Amniotic stem cell (primary cell): ENCODE results near the gene ADD1.
"Not testable (repeated sequence)": the region's sequence is repeated elsewhere in the genome, so short reads cannot be mapped to it uniquely, and the experiment has no call there.

Source experiments
- DNase-seq: peaks from one replicate; lab custom pipeline; 2025; lab: John Stamatoyannopoulos, UW

The ADD1 gene

DNA sequence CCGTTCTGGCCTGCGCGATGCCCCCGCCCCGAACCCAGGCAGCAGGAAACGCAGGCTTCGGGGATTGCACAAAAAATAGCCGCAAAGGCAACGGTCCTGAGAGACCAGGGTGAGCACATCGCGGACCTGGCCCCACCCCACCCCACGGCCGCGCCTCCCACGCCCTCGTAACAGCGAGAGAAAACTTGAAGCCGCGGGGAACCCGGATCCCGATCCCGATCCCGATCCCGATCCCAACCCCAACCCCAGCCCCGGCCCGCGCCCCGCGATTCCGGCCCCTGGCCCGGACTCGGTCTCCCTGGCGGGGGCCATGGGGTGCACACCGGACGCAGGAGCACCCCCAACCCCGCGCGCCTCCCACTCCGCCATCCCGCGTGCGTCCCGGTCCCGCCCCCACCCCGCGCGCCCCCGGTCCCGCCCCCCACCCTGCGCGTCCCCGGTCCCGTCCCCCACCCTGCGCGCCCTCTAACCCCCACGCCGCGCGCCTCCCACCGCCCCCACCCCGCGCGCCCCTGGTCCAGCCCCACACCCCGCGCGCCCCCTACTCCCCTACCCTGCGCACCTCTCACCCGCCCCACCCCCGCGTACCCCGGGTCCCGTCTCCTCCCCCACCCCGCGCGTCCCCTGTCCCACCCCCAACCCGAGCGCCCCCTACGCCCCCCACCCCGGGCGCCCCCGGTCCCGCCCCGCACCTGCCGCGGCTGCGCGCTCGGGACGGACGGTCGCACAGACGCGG lies 90.6 kb downstream of the ADD1 start:
- DNase-seq = no peak

DNA sequence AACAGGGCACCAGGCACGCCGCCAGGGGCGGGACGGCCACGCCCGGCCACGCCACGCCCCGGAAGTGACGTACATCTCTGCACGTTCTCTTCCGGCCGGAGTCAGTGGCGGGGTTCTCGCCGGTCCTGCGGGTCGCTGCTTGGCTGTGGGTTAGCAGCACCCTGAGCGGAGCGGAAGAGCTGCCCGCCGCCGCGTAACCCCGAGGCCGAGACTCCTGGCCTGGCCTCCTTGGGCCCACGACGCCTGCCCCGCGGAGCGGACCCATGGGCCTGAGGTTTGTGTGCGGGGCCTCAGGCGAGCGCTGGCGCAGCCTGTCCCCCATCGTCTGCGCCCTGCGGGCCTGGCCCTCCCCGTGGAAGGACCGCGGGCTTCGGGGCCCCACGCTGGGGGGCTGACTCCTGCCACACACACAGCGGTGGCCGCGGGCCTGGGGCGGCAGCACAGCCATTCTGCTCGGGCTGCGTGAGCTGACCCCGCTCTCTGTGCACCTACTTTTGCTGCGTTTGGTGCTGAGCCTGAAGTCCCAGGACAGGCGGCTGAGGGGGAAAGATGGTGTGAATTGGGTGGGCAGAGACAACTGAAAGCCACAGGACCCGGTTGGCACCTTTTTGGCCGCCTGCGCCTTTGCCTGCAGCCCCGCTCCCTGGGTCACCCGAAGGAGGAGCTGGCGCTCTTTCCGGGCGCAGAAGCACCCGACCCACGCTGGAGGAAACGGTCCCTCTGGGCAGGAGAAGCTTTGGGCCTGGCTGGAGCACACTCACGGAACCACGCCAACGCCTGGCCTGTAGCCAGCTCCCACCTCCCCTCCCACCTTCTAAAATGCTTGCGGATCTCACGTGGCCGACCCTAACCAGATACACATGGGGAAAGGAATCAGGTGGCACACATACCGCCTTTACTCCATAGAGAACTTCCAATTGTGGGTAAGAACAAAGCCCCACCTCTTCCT lies 91.4 kb downstream of the ADD1 start:
- DNase-seq = peak; percentile 81

DNA sequence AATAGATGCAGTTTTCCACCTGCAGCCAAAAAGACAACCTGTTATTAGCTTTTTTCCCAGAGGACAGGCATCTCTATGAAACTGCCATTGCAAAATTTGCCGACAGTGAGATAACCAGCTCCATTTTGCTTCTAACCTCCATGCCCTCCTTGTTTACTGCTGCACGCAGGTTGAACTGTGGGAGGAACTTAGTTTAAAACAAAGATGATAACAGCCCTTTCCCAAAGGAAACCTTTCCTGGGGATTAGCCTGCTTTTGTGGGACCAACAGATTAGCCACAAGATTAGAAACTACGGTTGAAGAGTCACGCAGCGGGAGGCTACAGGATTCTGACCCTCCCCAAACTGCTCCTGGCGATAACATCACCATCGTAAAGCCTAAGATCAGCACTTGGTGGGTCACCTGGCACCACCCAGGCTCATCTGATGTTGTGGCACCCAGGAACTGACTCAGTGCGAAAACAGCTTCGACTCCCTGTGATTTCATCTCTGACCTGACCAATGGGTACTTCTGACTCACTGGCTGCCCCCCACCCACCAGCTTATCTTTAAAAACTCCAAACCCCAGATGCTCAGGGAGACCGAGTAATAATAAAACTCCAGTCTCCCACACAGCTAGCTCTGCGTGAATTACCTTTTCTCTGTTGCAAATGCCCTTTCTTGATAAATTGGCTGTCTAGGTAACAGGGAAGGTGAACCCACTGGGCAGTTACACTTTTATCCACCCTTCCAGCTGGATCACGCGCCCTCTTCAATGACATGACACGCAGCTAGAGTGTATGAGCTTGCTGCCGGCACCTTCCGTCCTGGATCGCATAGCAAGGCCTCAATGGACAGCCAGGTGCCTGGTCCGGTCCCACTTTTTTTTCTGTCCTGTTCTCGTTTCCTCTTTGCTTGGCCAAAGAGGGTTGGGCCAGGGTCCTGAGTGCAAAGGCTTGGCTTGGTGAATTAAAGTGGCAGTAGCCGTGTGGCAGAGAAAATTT lies 92.4 kb downstream of the ADD1 start:
- DNase-seq = no peak

DNA sequence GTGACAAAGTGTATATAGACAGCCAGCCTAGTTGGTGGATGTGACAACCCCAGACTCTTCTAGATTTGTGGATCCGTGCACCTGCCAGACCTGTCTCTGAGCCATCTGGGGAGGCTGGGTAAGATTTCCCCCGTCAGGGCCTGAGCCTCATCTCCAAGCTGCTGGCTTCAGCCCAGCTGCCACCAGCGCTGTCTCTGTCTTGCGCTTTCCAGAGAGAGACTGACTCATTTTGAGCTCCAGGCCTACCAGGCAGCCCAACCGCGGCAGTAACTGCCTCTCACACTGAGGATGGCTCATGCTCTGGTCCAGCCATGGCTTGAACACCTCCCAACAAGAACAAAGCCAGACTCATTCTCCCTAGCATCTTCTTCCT lies 93.1 kb downstream of the ADD1 start:
- no peak for DNase-seq

DNA sequence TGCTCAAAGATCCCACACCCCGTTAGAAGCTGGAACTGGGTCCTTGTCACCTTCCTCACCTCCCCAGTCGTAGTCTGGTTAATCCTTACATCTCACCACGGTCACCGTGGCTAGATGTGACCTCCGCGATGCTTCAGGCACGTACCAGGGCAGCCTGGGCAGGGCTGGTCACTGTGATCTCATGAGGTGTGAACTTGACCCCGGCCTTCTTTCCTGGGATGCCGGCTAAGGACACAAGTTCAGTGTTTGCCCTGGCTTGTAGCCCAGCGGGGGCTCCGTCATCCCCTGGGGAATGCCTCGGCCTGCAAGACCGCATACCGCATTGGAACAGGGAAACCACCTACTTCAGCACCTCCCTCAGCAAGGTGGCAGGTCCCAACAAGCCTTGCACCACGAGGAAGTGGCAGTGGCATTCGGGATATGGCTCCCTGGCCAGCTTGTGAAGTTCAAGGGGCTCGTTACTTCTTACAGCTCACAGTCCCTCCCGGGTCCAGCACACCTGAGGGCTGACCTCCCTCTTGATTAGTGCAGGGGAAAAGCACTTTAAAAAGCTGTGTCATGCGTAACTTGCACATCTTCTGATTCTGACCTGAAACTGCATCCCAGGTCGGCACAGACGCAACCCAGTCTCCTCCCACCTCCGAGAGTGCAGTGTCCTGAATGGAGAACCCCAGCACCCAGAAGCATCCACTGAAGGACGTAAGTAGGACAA lies 93.7 kb downstream of the ADD1 start:
- no peak for DNase-seq

DNA sequence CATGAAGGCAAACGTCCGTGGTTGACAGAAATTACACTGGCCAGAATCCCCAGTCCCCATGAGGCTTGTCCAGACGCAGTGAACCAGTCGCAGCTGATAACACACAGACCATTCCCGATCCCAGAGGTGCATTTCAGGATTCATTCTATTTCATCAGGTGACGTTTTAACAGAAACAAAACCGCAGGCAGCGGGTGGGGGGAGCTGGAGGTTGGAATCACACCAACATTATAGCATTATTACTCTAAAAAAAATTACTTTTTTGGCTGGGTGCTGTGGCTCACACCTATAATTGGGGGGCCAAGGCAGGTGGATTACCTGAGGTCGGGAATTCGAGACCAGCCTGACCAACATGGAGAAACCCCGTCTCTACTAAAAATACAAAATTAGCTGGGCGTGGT lies 94.3 kb downstream of the ADD1 start:
- DNase-seq = no peak

DNA sequence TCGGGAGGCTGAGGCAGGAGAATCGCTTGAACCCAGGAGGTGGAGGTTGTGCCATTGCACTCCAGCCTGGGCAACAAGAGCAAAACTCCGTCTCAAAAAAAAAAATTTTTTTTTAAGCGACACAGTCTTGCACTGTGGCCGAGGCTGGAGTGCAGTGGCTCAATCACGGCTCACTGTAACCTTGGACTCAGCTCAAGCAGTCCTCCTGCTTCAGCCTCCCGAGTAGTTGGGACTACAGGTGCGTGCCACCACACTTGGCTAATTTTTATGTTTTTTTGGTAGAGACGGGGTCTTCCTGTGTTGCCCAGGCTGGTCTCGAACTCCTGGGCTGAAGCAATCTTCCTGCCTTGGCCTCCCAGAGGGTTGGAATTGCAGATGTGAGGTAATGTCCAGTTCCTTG lies 94.8 kb downstream of the ADD1 start:
- not testable (repeated sequence) for DNase-seq

DNA sequence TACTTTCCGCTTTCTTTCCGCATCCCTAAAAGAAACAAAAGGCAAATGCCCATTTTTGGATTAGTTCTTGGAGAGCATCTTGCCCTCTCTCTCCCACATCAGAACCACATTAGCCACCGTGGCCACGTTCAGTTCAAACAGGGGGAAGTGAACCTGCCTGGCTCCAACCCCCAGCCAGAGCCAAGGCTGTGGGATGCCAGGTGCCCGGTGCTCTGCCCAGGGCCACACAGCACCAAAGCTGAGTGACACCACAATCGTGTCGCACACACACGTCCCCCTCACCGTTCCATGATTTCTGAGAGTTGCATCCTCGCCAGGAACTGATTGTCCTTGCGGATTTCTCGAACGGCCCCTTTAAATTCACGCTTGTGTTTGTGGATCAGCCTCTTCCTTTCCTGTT lies 95.3 kb downstream of the ADD1 start:
- DNase-seq = no peak

DNA sequence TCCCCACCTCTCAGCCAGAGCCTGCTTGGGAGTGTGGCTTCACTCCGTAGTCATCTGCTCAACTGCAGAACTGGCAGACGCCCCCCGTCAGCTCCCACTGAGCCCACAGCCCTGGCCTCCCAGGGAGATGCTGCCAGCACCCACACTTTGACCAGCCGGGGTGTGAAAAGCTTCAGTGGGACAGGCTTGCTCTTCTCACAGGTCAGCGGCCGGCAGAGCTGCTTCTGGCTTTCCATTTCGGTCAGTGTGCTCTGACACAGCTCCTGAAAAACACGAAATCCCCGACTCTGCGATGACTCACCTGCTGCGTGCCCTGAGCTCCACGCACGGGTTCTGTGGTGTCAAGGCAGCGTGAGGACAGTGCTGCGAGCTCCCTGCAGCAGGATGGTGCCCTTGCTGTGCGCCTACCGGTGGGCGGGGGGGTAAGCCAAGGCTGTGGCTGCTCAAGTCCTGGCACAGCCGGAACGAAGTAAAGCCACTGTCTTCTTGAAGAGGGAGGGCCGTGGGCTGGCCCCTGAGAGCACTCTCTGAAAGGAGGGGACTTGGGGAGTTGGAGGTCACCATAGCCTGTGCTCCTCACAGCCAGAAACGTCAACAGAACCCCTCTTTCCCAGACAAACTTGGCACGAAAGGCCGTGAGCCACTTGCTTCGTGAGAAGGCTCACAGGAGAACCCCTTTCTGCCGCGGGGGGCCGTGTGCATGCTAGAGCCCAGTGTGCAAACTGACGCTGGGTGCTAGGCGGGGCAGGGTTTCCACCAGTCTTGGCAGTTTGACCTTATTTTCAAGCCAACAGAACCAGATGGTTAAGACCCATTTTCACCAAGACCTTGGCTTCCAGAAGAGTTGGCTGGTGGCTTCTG lies 96.0 kb downstream of the ADD1 start:
- no peak for DNase-seq

DNA sequence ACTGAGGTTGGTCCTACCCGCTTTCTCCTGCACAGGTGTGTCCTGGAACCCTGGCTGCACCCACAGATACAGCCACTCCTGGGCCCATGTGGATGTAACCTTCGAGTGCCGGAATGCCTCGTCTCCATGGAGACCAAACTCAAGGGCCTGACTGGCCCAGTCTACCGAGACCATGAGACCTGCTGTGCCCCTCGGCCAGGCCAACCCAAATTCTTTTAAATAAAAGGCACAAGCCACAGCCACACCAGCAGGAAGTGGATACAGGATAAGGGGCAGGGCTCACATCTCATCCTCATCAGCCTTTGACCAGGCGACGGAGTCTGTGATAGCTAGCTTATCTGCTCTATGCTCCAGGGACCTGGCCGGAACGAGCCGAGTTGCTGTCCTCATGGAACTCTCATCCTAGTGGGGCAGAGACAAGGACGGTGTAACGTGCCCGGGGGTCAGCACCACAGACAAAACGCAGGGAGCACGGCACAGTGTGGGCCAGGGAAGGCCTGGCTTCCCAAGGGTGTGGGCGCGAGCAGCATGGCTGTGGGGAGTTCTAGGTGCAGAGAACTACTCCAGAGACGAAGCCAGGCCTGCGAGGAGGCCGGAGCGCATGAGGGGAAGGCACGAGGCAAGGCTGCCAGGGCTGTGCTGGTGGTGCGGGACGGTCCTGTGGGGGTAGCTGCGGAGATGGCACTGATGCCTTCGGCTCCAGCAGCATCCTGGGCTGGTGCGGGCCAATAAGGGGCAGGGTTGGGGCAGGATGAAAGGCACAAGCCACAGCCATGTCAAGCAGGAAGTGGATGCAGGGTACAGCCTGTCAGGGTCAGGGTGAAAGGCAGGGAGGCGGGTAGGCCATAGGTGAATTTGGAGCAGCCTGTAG lies 96.9 kb downstream of the ADD1 start:
- no peak for DNase-seq

DNA sequence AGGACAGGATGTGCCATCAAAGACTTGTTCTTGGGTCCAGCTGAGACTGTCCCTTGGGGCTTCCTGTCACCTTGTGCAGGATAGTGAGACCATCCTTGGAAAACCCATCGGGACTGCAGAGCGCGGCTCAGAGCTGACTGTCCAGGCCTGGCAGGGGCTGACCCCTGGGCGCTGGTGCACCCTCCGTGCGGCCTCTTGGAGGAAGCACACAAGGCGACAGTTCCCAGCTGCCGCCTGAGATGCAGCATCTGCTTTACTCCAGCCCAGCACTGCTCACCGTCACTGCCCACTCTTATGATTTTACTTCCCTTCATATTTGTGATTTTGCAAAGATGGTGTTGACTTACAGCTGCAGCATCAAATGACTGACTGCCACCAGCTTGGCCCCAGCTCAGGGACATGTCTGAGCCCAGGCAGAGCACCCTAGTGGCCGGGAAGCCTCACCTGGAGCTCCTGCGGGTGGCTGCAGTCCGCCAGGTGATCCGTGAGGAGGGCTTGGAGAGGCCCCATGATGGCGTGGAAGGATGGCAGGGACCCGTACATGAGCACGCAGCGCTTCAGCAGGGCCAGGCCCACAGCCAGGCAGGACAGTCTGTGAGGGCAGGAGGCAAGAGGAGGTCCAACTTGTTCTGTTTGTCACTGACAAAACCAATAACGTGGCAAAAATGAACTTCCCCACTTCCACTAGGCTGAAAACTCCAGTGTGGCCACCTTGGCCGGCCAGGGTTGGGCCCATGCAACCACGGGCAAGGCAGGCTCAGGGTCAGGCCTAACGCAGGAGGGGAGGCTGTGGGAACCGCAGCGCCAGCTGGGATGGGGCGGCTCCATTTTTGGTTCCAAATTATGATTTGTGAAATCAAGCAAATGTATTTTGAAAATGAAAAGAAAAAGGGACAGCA lies 97.7 kb downstream of the ADD1 start:
- DNase-seq = no peak

DNA sequence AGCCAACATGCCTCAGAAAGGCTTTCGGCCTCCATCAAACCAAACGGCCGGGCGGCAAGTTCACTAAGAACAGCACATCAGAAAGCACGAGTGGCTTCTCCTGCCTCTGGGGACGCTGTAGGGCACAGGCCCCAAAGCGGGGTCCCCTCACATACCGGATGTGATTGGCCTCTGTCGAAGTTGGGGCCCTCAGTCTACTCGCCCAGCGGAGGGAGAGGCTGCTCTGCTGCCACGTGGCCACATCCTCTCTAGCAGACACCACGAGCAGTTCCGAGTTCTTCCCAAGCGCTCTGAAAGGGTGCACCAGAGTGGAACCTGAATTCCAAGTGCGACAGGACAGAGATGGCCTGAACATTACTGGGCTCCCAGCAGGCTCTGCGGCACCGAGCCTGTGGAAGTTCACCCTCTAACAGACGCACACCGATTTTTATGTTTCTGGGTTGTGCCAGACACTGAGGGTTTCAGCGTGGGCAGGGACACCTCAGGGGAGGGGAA lies 98.4 kb downstream of the ADD1 start:
- DNase-seq = no peak

DNA sequence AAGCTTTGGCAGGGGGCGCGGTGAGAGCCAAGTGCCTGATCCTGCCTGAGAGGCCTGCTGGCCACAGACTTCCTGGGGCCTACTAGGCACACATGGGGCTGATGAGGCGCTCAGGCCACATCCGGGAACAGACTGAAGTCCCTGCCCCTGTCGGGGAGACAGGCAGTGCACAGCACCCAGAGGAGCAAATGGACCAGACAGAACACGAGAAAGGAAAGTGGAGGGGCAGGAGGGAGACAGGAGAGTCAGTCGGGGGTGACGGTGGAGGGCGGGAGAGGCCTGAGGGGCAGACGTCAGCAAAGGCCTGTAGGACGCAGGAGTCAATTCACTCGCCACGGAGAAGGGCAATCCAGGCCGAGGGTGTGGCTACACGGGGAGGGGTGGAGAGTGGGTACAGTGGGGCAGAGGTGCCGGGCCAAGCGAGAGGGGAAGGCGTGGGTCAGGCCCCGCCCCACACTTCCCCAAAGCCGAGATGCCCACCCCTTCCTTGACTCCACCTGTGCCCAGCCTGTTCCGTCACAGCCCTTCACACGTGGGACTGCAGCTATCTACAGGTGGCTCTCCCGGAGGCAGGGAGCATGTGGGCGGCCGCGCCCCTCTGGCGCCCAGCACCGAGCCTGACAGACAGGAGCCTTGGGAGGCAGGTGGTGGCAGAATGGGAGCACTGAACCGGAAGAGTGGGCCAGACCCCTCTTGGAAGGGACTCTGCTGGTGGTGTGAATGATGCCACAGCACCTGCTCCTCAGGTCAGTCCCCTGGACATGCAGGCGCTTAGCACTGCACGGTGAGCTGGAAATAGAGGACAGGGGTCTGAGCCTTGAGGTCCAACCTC lies 99.1 kb downstream of the ADD1 start:
- DNase-seq = no peak

DNA sequence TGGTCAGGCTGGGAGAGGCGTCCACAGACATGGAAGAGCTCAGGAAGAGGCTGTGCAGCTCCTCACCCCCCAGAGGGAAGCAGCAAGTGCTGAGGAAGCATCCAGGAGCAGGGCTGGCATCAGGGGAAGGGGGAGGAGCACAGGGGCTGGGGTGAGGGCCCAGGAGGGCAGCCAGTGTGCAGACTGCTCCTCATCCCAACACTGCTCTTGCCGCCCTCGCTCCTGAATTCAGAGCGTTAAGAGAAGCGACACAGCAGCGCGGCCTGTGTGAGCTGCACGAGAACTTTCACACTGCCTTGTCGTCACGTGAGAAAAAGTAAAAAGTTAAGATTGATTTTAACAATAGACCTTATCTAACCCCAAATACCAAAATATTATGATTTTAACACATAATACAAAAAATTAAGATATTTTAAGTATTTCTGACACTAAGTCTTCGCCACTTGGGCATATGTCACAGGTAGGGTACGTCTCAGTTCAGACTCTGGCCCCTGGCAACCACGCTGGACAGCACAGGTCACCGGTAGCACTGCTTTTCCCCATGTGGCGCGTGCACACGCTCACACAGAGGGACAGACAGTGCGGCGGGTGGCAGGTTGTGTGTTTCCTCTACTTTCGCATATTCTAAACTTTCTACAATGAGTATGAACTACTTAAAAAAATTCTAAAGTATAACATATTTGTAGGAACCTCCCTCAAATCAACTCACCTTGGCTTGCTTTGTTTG lies 99.9 kb downstream of the ADD1 start:
- DNase-seq = no peak

DNA sequence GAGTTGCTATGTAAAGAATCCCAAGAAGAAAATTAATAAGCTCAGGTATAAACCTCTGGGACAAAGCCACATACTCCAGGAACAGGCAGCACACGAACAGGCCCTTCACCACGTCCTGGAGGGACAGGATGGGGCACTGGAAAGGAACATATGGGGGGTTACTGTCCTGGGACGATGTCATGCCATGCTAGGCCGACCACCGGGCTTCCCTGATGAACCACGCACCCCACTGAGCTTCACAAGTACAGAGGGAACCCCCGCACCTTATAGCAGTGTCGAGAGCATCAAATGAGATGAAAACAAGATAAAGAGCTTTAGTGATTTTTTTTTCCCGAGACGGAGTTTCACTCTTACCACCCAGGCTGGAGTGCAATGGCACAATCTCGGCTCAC lies 100.4 kb downstream of the ADD1 start:
- DNase-seq = no peak
